Mucosa of descending colon (tissue), 3 donors: Measurements from ENCODE around the gene CRIP3. TPM values are rescaled to one million over a fixed set of nuclear protein-coding genes. Genes with fewer than 3 reads are reported as not detected.

Source experiments
- ATAC-seq: fragments of 200-7000 bp; cut with Tn5 transposase; one replicate; pipeline ENCODE4 v1.9.1; 2020; ENCODE audit warnings: mild to moderate bottlenecking, moderate library complexity
- DNase-seq, 3 donors: peaks; one replicate each; pipeline ENCODE4 v3.0.0-alpha.2; 2020
- H3K36me3 ChIP-seq: fragments of 200-600 bp; one replicate; pipeline ENCODE4 v1.8.0; 2021; ENCODE audit warnings: low read depth, mild to moderate bottlenecking
- H3K4me1 ChIP-seq: fragments of 200-600 bp; one replicate; pipeline ENCODE4 v1.8.0; 2021; ENCODE audit warnings: low read depth, mild to moderate bottlenecking
- H3K4me3 ChIP-seq: fragments of 200-600 bp; one replicate; pipeline ENCODE4 v1.8.0; 2021; ENCODE audit warnings: mild to moderate bottlenecking
- H3K9me3 ChIP-seq: fragments of 200-600 bp; one replicate; pipeline ENCODE4 v1.8.0; 2021; ENCODE audit warnings: mild to moderate bottlenecking
- intact Hi-C, 2 donors: fragments of 100-400 bp; cut with DNase I in 1 of 2; cut with micrococcal nuclease in 1 of 2; formaldehyde crosslinking; loops; one replicate each; pipeline versions ENCODE4 v1.11.0 to v1.11.1; 2022; cut with DNase I, micrococcal nuclease
- total RNA-seq, 3 donors: library from RNA; stranded (reverse); fragmentation: NEBNext Ultra II Directional in 2 of 3; extraction: Animal tissue kit (Norgen Biotek cat#: 25700) in 2 of 3; gene quantifications; one replicate each; pipeline versions ENCODE4 v1.2.1 to v1.2.4, GENCODE V29; 2021 to 2023
- TF ChIP-seq, protein P1 (sequence below): fragments of 200-600 bp; IDR thresholded peaks from one replicate; pipeline ENCODE4 v1.8.0; 2022; ENCODE audit warnings: antibody characterized with exemption, mild to moderate bottlenecking
- donor health status: DM: no; HTN: no; CAD: no; lungs with moderate emphysema.
- donor health status: DM: no; HTN: no; CAD: no.
- donor health status: DM: no; HTN: yes; CAD: no.

The CRIP3 gene
- total RNA-seq, 3 donors from 2014 or later: 0.77 to 1.8 (median 1.3) TPM

DNA sequence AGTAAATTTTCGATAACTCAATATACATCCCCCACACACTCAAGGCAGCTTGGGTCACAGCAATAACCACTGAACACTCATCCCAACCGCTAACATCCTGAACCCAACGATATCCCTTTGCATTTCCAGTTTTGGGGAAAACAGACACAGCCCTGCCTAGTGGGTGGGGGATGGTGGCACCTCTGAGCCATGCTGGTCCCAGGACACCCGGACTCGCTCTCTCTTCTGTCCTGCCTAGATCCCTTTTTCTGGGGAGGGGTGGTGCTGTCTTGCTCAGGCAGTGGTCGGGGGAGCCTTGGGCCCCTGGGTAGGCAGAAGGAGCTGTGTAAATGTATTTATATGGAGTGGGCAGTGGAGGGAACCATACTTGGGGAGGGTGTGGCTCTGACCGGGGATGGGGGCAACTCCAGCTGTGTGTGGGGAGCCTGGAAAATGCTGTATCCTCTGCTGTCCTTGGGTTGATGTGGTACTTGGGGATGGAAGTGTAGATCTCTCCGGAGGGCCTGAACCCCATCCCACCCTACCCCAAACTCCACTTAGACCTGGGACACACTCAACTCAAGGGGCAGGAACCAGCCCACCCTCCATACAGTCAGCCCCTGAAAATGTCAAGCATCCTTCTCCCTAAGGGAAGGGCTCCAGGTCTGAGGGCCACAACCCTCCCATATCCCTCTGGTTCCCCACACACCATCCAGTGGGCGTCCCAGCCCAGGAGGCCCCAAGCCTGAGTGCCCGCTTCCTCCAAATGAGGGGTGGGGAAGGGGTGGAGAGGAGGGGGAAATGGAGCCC, 34.3 kb downstream of the CRIP3 start:
- intact Hi-C loops: no loop called here

GRCh38 chr6:43273707-43274106, 34.9 kb downstream of the CRIP3 start:
- intact Hi-C loops: no loop called here
- TF ChIP-seq, protein P1, sequence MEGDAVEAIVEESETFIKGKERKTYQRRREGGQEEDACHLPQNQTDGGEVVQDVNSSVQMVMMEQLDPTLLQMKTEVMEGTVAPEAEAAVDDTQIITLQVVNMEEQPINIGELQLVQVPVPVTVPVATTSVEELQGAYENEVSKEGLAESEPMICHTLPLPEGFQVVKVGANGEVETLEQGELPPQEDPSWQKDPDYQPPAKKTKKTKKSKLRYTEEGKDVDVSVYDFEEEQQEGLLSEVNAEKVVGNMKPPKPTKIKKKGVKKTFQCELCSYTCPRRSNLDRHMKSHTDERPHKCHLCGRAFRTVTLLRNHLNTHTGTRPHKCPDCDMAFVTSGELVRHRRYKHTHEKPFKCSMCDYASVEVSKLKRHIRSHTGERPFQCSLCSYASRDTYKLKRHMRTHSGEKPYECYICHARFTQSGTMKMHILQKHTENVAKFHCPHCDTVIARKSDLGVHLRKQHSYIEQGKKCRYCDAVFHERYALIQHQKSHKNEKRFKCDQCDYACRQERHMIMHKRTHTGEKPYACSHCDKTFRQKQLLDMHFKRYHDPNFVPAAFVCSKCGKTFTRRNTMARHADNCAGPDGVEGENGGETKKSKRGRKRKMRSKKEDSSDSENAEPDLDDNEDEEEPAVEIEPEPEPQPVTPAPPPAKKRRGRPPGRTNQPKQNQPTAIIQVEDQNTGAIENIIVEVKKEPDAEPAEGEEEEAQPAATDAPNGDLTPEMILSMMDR: no peak
- DNase-seq: peak in 1 of 3 donors; percentile 17
- no peak for ATAC-seq
- H3K4me1 ChIP-seq: peaks cover 60% of the 10 kb centered on the region
- no peaks in the 10 kb centered on the region for H3K9me3 ChIP-seq
- no peaks in the 10 kb centered on the region for H3K36me3 ChIP-seq
- H3K4me3 ChIP-seq: no peak overlapping the region

More for the DNA sequence above, 34.3 kb downstream of the CRIP3 start:
- Histone ChIP-seq H3K4me1 (peaks cover 55% of the 10 kb centered on the region), H3K4me3 (no peak overlapping the region), H3K36me3 (no peaks in the 10 kb centered on the region), H3K9me3 (no peaks in the 10 kb centered on the region)
- TF ChIP-seq, protein P1: no peak
- ATAC-seq: no peak
- peak in 1 of 3 donors; percentile 10 for DNase-seq

- H3K4me1 ChIP-seq: peaks cover 60% of the 10 kb centered on the region
- TF ChIP-seq, protein P1: no peak
- intact Hi-C loops: no loop called here
- H3K36me3 ChIP-seq: no peaks in the 10 kb centered on the region
- DNase-seq (no peak), ATAC-seq (no peak)
- no peaks in the 10 kb centered on the region for H3K9me3 ChIP-seq
- no peak overlapping the region for H3K4me3 ChIP-seq
Measured at GRCh38 chr6:43271944-43272343, 36.7 kb downstream of the CRIP3 start.

DNA sequence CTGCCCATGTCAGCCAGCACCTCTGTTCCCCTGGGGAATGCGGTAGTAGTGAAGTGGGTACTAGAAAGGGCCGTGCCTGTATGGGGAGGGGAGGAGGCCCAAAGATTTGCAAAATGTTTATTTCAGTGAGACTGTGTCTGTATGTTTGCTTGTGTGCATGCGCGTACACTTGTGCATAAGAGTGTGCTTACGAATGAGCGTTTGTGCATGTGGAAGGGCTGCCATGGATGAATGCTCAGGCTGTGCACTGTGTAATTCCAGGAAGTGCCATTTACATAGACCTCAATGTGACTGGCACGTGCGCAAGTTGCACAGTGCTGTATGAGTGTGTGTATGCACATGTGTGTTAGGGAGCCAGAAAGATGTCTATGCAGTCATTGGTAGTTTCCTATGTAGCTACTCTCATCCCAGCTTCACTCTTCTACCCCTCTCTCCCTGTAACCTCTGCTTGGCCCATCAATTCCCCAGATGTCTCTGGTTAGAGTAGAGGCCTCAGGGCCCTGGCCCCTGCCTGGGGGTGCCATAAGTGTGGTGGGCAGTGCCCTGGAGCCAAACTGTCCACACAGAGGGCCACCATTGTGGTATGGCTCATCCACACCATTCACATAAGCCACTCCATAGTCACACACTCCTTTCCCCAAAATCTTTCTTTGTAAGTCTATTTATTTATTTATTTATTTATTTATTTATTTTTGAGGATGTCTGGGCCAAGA, 37.4 kb downstream of the CRIP3 start:
- Histone ChIP-seq H3K9me3 (no peaks in the 10 kb centered on the region), H3K4me1 (peaks cover 53% of the 10 kb centered on the region), H3K36me3 (no peaks in the 10 kb centered on the region), H3K4me3 (no peak overlapping the region)
- ATAC-seq (no peak), DNase-seq (peak in 2 of 3 donors; percentile 20 to 26)
- TF ChIP-seq, protein P1: no peak
- intact Hi-C loops: no loop called here

GRCh38 chr6:43269273-43270007, 39.2 kb downstream of the CRIP3 start:
- H3K4me1 ChIP-seq: peaks cover 40% of the 10 kb centered on the region
- TF ChIP-seq, protein P1: no peak
- intact Hi-C loops: loop anchor here (2.0 to 10.0 kb wide), 2 partner anchors 21 to 65 kb away; no protein-coding TSS in a partner anchor
- ATAC-seq (peak; percentile 60), DNase-seq (peak; percentile 77 to 89 (median 81))
- no peaks in the 10 kb centered on the region for H3K9me3 ChIP-seq
- H3K36me3 ChIP-seq: no peaks in the 10 kb centered on the region
- H3K4me3 ChIP-seq: no peak overlapping the region
